SH-SY5Y (cell line): Measurements from ENCODE around the gene SCN1B.

Experiments used
- GATA2 ChIP-seq: IDR thresholded peaks from 2 replicates; pipeline ENCODE4 v1.6.1; 2011; ENCODE audit warnings: mild to moderate bottlenecking, low read depth, low read length
- GATA3 ChIP-seq: IDR thresholded peaks from 2 replicates; pipeline ENCODE4 v1.6.1; 2011; ENCODE audit warnings: low read depth, mild to moderate bottlenecking, low read length, moderate library complexity

DNA sequence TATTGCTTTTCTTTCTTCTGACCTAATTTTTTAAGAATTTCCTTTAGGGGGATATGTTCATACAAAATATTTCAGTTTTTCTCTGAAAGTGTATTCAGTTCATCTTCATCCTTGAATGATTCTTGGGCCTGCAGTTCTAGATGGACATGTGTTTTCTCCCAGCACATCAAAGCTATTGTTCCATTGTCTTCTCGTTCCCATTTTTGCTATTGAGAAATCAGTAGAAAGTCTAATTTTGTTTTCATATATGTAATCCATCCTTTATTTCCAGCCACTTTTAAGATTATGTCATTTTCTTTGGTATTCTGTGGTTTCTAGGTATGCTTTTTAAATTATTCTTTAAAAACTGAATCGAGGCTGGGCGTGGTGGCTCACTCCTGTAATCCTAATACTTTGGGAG, 46.0 kb upstream of the SCN1B start:
- TF ChIP-seq GATA2 = no peak
- no peak for TF ChIP-seq GATA3
